AG09309 (cell line): Measurements from ENCODE around the gene THYN1.

Experiments
- DNase-seq: peaks from one replicate; pipeline ENCODE4 v3.0.0-alpha.2; 2010; ENCODE audit warnings: low read depth
- H3K4me3 ChIP-seq: 2 replicates; pipeline ENCODE4 v1.5.1; 2011; ENCODE audit warnings: mild to moderate bottlenecking, low read depth, low read length, moderate library complexity; ENCODE audit not compliant: control insufficient read depth
- TF ChIP-seq, protein P1 (sequence below): IDR thresholded peaks from 2 replicates; pipeline ENCODE4 v1.5.1; 2011; ENCODE audit warnings: mild to moderate bottlenecking, low read depth, low read length, inconsistent platforms; ENCODE audit not compliant: insufficient read depth, control insufficient read depth; ENCODE audit errors: missing control alignments

THYN1 gene

DNA sequence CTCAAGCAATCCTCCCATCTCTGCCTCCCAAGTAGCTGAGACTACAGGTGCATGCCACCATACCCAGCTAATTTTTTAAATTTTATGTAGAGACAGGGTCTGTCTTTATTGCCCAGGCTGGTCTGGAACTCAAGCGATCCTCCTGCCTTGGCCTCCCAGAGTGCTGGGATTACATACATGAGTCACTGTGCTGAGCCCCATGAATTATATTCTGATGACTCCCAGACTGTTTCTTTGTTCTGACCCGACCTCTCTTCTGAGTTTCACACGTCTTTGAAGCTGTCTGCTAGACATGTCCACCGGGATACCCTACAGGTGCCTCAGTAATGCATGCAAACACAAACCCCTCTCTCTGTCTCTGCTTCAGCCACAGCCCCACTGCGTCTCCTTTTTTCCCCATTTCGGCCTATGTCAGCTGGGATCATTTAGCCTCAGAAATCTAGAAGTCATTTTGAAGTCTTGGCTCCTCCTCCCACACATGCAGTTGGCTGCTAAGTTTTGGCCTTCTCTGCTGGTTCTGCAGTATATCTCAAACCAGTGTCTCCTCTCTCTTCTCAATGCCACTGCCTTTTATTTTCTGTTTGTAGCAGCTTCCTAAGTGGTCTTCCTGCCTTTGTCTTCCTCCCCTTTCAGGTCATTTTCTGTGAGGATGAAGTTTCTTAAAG, 23.9 kb downstream of the THYN1 start:
- no peak overlapping the region for H3K4me3 ChIP-seq
- TF ChIP-seq, protein P1, sequence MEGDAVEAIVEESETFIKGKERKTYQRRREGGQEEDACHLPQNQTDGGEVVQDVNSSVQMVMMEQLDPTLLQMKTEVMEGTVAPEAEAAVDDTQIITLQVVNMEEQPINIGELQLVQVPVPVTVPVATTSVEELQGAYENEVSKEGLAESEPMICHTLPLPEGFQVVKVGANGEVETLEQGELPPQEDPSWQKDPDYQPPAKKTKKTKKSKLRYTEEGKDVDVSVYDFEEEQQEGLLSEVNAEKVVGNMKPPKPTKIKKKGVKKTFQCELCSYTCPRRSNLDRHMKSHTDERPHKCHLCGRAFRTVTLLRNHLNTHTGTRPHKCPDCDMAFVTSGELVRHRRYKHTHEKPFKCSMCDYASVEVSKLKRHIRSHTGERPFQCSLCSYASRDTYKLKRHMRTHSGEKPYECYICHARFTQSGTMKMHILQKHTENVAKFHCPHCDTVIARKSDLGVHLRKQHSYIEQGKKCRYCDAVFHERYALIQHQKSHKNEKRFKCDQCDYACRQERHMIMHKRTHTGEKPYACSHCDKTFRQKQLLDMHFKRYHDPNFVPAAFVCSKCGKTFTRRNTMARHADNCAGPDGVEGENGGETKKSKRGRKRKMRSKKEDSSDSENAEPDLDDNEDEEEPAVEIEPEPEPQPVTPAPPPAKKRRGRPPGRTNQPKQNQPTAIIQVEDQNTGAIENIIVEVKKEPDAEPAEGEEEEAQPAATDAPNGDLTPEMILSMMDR = no peak

DNA sequence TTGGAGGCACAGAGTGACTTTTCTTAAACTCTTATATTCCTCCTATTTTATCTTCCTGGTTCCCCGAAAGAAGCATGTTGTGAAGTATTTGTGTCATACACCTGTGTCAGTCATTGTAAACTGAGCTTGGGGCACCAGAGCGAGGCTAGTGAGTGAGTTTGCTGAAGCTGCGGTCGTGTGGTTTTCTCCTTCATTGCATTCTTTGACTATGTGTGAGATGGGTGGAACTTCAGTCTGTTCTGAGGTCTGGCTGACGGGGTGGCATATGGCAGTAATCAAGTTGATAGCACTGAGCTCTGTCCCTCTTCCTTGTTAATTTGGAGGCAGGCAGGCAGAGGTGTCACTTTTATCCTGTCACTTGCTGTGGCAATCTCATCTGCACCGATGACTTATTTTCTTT, 24.5 kb downstream of the THYN1 start:
- no peak overlapping the region for H3K4me3 ChIP-seq
- TF ChIP-seq, protein P1 = no peak
- peak; percentile 58 for DNase-seq

More for the DNA sequence above, 23.9 kb downstream of the THYN1 start:
- DNase-seq = no peak

DNA sequence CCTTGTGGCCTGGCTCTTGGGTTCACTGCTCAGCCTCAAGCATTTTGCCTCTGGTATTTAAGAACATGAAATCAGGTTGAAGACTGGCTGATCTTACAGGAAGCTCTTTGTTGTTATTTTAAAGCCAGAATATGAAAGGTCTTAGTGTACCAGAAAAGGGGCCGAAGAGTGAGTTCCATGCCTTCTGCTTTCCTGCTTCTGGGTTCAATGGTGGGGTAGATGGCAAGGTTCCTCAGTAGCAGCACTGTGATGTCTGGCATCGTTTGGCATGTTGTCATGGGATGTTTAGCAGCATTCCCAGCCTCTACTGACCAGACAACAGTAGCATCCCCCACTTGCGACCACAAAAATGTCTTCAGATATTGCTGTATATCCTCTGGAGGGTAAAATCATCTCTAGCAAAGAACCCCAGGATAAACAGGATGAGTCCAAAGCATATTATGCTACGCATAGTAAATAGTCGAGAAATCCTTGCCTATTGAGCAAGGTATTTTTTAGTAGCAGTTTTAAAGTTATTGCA, 26.3 kb downstream of the THYN1 start:
- DNase-seq = no peak
- TF ChIP-seq, protein P1 = no peak
- no peak overlapping the region for H3K4me3 ChIP-seq

- H3K4me3 ChIP-seq = peak overlapping the region; percentile 79
- TF ChIP-seq, protein P1 = no peak
- DNase-seq = no peak
Observed at GRCh38 chr11:134224710-134225664, 28.2 kb downstream of the THYN1 start.

DNA sequence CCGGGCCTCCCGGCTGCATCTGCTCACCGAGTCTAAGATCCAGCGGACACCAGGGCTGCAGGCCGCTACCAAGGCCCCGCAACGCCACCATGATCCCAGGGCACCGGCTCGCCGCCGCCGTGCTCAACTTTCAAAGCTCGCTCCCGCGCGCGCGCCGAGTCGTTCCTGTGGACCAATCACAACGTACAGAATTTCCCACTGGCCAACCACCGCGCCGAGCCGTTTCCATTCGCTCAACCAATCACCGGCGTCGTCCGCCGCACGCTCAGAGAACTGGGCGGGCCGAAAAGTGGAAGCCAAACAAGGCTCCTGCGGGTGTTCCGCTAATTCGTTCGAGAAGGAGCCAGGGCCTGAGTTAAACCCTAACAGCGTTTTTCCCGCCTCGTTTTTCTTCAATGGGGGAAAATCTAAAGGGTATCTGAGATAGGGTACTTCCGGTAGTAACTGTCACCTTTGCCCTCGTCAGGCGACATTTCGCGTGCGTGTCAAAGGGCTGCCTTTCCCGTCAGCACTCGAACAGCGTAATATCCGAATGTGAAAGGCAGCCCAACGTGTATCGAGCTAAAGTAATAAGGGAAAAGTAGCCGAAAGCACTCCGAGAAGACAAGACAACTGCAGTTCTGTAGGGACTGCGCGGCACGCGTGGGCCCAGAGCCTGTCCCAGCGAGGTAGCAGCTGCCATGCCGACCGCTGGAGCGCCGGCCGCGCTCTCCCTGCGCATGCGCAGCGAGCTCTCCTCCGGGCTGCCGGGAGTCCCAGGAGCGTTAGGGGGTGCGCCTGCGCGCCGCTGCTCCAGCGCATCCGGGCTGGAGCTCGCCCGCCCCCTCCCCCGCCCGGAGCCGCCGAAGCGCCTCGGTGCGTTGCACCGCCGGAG, 29.1 kb downstream of the THYN1 start, which contains the start of the genes NCAPD3 and VPS26B:
TSS of gene NCAPD3 (minus strand) at position 132 of the 874 bp plus-strand sequence. CDS start at position 91, 41 bp downstream.
TSS of gene VPS26B (plus strand) at position 836 of the 874 bp plus-strand sequence. CDS start 452 bp downstream, outside the sequence.
- DNase-seq = peak; percentile 76
- TF ChIP-seq, protein P1 = no peak
- peak within 1 kb of the TSS; percentile 79 for H3K4me3 ChIP-seq
